ENCODE data around the gene SLC9A9.

Gene SLC9A9

DNA sequence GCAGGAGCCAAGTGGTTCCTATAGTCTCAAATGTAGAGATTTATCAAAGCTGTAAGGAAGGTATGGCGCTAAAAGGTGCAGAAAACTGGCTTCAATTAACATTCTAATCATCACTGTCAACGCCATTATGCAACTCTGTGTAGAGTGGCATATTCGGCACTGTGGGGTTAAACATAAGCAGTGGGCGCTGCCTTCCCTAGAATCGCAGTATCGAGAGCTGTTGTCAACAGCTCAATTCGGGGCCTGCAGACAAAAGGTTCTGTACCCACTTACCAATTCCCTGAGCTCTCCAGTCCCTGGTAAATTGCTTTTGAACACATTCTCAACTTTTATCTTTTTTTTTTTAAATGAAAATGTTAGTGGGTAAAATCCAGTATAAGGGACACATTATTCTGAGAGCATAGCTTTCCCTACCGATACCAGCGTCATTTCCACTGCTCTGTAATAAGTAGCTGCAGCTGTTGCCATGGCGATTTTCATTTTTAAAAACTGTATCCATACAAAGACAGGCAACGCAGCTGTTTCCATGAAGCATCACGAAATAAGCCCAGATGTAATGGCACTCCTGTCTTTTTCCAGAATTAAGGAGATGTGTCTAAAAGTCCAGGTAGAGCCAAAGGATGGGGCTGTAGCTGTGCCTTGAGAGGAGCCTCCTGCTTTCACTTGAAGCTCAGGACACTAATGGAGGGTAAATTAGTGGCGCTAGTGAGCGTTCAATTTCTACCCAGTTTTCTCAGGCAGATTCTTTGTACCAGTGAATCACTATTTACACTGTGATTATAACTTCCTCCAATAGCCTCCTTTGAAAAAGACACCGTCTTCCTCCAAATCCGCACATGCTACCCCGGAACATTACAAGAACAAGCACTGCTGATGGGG lies 250.3 kb downstream of the SLC9A9 start:
- DNase-seq (ENCODE audit: low read depth), result no peak

DNA sequence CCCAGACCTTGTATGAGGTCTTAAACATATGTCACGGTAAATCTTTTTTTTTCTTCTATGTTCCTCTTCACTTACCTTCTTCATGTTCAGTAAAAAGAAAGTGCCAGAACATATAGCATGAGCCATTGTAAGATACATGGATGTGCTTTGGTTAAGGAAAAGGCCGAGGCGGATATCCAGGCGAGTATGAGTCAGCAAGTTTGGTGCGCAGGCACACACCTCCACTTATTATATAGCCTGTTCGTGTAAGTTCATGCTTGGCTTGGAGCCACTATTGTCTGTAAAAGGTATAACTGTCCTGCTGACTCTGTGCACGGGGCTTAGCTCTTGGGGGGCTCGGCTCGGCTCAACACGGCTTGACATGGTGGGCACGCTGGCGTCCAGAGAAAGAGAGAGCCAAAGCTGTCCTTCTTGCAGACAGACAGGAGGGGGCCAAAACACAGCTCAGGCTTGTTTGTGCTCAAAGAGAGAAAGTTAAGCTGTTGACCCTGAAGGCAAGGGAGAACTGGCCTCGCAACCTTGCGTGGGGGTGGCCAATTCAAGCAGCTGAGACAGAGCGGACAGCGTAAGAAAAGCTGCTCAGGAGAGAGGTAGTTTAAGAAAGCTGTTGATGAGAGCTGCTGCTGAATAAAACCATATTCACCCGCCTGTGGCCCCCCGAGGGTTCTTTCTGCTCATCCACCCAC lies 251.2 kb downstream of the SLC9A9 start:
- no peak for DNase-seq (ENCODE audit: low read depth)

DNA sequence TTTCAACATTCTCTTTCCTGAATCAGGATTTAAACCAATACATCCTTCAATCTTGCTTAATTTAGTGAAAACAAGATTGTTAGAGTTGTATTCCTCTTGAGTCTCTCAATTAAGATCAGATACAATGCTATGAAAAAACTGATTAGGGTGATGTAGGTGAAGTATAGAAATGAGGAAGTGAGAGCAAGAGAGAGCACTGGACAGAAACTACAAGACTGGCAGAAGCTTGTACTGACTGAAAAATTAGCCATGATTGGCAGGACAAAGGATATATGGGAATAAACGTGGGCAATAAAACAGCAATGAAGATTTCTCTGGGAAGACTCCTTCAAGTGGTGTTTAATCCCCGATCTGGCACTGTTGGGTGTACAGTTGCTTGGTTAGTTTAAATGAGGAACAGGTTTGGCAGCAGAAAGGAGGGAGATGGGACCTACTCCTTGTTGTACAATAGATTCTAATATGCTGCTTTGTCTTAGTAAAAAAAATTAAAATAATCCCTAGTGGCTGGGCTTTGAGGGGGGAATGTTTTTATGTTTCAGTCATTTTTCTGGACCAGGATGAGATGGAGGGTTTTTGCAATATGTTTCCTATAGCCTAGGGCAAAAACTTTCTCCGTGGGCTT lies 252.7 kb downstream of the SLC9A9 start:
- no peak for DNase-seq (ENCODE audit: low read depth)

DNA sequence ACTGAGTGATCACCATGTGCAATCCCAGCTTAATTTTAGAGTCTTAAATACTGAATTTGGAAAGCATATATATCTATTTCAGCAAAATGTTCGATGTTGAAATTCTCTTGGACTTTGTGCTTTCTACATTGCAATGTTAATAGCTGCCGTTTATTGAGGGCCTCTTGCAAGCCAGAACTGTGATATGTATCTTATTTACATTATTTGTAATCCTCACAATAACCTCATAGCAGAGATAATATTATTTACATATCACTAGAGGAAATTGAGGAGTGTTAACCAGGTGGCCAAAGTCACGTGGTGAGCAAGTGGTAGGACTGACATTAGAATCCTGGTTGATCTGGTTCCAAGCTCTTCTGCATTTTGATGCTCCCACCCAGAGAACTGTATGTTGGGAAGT lies 254.1 kb downstream of the SLC9A9 start:
- no peak for DNase-seq (ENCODE audit: low read depth)

DNA sequence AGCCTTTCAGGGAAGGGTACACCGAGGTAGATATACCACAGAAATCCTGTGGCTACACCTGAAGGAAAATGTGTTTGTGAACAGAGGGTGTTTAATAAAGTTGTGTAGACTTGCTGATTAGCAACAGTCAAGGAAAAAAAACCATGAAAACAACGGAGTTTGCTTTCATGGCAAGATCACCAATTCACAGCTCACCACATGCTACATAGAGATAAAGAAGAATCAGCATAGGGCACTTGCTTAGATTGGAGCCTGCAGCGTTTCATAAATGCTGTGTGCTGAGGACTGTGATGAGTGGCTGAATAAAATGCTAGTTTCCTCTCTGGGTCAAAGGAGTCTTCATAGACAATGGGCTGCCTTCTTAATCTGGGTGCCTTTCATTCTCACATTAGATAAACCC lies 257.6 kb downstream of the SLC9A9 start:
- no peak for DNase-seq (ENCODE audit: low read depth)

DNA sequence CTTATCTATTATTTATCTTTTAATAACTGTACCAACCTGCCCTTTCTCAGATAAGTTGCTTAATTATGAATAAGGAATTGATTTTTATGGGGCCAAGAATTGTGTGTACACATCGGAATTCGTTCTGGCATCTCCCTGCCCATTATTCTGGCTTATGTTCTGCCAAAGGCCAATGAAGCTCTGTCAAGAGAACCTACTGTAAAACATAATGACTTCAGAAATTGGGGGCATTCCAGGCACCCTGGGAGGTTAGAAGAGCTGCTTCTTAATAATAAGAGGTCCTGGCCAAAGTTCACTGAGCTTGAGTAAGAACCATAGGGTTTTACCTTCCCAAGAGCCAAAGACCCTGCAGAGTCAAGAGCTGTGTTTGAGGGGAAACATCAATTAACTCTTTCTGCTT lies 261.7 kb downstream of the SLC9A9 start:
- no peak for DNase-seq (ENCODE audit: low read depth)

DNA sequence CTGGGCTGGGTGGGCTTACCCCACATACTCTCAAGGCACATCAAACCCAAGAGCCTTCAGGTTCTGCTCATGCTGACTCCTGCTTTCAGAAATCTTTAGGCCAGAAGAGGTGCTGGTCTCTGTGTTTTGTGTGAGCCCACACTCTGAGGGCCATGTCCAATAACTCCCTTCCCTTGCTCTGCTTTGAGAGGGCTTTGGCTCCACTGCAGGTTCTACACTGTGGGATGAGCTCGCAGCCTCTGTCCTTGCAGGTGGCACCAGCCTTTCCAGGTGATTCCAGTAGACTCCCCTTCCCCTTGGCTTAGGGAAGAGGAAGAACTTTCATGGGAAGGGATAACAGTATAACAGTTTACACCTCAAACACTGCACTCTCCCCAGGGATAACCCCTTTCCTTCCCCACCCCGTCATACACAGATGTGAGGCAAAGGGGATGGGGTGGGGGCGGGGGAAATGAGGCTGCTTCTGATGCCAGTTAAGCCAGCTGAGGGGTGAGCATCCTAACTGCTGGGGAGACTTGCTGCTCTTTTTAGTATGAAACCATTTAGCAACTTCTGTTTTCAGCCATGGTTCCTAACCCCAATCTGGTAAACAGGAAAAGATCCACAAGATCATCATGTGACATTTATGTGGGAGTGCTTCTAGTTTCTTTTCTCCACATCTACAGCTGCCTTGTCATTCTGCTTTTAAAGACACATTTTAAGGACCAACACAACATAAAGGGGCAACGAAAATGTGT lies 262.4 kb downstream of the SLC9A9 start:
- DNase-seq (ENCODE audit: low read depth), result no peak

DNA sequence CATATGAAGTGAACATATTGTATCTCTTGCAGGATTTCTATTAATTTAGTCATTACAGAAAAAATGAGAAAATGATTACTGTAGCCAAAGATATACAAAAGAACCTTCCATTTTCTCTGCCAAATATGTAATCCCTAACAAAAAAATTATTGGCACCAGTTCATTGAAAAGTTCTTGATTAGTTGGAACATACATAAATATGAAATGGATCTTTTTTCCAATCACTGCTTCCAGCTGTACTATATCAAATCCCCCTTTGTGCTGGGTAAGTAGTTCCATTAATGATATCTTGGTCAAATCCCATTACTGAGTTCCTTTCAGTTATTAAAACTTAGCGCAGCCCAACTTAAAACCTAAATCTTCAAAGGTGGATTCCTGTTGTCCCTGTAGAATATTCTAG lies 263.8 kb downstream of the SLC9A9 start:
- DNase-seq (ENCODE audit: low read depth), result no peak

DNA sequence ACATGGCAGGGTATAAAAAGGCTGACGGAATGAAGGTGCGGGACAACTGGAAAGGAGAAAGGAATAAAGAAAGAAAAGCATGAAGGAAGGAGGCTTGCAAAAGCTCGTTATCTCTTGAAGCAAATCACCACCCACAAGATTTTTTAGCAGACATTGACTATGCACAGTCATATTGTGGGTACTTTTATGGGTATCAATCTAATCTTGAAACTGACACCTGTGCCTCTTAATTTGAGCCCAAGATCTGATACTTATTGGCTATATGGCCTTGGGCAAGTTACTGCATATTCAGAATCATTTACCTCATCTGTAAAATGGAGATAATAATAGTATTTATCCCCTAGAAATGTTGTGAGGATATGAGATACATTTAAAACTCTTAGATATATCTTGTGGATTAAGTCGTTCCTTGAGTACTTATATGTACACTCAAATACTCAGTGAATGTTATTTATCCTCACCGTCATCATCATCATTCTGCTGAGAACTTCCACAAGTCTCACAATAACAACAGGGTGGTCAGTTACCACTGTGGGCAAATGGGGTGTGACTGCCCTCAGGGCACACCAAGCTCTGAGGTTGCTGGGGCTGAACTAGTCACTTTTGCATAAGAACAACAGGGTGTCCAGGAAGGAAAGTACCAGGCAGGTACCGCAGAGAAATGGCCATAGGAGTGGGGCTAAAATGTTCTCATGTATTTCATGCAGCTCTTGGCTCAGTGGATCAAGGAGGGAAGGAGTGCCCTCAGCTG lies 266.1 kb downstream of the SLC9A9 start:
- no peak for DNase-seq (ENCODE audit: low read depth)

DNA sequence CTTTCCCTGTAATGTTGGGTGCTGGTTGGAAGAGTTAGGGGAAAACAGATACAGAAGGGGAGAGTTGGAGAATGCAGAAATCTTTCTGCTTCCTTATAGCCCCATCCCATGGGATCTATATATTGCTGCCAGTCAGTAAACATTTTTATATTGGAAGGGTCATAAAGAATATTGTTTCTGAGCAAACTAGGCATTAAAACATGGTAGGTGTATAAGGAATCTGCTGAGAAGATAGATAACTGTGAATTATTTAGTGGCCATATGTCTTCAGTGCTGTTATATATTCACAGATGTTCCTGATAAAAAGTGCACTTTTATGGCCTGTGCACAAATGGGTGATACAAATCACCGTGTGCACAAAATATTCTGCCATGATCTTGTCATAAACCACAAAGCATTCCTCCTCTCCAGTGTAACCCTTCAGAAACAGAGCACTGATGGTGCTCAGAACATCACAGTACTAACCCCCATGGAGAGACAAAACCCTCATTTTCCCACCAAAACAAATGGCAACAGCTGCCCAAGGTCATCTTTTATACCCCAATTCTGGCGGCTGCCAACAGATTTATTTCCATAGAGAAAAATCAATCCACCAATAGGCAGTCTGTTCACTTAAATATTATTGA lies 269.3 kb downstream of the SLC9A9 start:
- no peak for DNase-seq (ENCODE audit: low read depth)

DNA sequence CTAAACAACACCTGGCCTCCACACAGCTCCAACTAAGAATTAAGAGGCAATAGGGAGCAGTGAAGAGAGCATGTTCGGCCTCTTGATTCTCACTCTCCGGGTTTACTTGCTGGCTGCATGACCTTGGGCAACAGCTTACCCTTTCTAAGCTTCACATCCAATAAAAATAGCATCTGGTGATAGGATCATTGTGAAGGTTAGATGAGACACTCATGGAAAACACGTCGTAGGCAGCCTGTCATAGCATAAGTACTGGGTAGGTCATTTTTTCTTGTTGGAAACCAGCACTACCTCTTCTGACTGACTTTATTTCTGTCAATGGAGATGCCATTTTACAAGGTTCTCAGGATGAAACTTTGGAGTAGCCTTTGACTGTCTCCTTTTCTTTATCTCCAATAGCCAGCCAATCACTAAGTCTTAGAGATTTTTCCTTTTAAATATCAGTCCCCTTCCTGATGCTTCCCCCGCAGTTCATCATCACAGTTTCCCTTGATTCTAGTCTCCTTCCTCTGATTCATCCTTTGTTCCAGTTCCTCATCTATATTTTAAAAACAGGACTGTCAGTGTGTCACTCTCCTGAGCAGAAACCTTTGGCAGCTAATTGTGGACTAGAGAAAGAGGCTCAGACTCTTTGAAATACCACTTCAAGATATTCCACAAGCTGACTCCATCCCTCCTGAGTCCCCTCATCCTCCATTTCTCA lies 271.5 kb downstream of the SLC9A9 start:
- DNase-seq (ENCODE audit: low read depth), result no peak

DNA sequence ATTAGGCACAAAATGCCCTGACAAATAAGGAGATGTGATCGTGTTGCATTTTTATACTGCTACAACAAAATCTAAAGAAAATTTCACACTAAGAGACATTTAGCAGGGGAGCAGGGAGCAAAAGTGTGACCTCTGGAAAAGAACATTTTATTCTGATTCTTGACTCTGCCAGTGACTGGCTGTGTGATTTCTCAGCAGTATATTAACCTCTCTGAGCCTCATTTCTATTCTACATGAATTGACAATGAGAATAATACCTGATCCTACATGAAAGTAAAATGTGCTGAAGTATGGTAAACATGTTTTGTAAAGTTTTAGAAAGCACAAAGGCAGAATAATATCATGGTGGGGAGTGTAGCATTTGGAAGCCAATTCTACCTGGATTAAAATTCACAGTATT lies 273.3 kb downstream of the SLC9A9 start:
- DNase-seq (ENCODE audit: low read depth), result no peak

DNA sequence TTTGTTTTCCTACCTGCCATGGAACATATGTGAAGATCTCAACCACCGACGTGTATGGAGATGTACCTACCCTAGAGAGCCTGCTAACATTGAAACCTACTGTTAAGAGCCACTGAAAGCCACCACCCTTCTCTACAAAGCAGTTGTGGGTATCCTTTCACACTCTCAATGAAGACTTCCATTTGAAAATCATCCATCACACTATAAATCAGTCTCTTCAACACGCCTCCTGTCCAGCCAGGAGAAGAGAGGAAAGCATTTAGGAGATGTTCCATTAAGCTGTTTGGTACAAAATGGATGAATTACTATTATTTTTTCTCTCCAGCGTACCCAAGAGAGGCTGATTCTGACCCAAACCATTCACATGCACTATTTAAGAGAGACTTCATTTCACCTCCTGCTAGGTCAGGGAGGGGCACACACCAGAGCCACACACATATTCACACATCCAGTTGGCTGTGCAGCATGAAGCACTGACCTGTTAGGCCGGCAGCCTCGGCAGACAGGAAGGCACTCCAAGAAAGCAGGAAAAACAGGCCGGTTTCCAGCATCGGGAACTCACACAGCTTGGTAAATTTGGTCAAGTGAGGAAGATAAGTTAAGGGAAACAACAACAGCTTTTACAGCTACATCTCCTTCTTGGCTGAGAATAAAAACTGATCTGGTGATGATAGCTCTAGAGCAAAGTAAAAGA lies 274.5 kb downstream of the SLC9A9 start:
- no peak for DNase-seq (ENCODE audit: low read depth)

DNA sequence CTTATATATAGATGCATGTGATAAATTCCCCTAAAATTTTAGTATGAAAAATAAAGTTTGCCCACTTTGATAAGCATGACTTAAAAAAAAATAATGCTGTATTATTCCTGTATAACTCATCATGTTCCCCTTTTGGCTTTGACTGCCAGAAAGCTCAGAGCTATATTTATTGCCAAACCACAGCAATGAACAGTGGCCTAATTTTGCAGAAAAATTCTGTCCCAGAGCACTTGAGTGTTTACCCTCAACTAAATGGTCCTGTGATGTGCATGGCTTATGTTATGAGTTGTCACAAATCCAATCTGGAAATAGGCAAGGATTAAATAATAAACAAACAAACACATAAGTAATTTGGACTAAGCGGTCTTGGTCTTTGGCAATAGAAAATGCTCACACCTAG lies 276.7 kb downstream of the SLC9A9 start:
- DNase-seq (ENCODE audit: low read depth), result no peak

DNA sequence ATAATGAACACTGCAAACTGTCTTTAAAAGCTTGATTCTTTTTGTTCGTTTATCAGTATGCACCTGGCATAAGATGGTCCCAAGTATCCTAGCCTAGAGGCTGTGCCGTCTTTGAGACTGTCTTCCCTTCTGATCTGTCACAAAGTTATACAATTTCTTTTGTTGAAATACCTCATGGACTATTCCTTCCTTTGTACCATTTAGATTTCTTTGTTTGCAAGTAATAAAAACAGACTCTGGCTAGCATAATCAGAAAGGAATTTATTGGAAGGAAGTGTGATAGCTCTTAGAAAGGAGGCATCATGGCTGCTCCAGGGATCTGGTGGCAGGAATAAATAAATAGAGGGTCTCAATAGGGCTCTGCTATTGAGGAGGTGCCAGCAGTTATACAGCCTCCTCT lies 280.4 kb downstream of the SLC9A9 start:
- DNase-seq (ENCODE audit: low read depth), result no peak

DNA sequence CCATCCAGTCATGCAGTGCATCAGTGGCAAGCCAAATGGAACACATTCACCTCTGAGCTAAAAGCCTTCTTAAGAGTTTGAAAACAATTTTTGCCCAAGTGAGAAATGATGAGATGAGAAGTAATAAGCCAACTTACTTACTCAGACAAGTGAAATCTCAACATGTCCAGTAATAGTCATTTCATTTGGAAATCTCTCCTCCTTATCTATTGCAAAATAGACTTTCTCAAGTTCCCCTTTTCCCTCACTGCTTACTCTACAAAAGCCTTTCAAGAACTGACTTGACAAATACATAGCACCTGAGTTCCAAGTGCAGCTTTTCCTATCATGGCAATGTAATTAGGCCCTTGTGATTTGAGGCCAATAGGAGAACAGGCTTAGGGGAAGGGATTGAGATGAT lies 282.3 kb downstream of the SLC9A9 start:
- no peak for DNase-seq (ENCODE audit: low read depth)

DNA sequence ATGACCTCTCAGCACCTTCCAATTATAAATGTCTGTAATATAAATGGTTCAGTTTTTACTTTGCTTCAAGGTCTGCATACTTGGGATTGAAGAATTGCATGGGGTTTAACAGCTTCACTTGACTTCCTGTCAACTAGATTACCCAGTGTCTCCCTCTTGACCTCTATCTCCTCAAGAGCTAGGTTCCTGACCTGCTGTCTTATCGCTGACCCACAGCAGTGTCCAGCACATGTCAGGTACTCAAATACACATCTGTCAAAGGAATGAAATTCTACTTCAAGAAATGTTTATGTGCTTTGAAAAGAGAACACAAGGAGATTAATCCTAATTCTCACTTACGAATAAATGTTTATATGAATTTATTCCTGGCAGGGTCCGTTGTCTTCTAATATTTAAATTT lies 284.5 kb downstream of the SLC9A9 start:
- DNase-seq (ENCODE audit: low read depth), result no peak

DNA sequence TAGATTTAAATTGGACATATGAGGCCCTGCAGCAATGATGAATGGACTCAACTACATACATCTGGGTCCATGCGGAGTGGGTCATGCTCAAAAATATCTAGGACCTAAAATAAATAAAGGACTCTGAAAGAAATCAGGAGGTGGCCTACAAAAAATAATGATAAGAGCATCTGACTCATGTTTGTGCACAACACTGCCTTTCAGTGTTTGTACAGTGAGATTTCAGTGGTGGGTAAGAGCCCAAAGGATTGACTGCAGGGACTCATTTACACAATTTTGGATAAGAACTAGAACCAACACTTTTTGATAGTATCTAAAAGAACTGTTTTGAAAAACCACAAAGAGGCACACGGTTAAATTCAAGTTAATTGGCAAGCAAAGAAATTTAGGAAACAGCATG lies 285.5 kb downstream of the SLC9A9 start:
- DNase-seq (ENCODE audit: low read depth), result no peak

DNA sequence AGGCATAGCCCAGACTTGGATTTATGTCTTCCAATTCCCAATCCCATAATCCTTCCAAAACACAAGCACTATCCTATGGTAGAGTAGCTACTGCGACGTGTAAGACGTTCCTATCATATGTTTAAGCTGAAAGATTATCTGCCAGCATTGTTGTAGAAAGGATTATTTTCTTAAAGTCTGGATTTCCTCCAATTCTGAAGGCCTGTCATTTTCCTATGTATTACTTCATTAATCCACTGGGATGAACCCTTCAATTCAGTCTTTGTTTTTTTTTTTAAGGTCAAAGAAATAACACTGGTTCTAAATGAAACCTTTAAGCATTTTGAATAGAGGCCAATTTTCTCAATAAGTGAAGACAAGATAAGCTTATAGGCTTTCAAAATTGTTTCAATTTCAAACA lies 289.0 kb downstream of the SLC9A9 start:
- no peak for DNase-seq (ENCODE audit: low read depth)

DNA sequence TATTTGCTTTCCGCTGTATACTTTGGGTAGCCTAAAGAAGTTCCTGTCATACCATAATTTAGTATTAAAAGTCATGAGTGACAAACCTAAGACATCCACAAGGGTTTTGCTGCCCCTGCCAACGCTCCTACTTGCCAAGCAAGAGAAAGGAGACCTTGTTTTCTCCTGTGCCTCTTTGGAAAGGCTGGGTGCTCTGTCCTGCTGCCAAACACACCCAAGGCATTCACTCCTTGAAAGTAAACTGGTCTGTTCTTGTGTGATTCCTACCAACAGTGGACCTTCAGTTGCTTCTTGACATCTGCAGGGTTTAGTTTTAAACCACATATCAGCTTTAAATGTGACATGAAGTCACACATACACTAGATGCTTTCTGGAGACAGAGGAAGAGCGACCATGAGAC lies 295.4 kb downstream of the SLC9A9 start:
- no peak for DNase-seq (ENCODE audit: low read depth)
